Left lung (tissue), 10 donors: Measurements from ENCODE around the gene UBASH3B. TPM values are rescaled to one million over a fixed set of nuclear protein-coding genes. Genes with fewer than 3 reads are reported as not detected.

Experiments used
- ATAC-seq: fragments of 200-7000 bp; cut with Tn5 transposase; one replicate; pipeline ENCODE4 v1.9.1; 2020; ENCODE audit warnings: moderate library complexity
- DNase-seq, 4 donors: peaks; one replicate each; pipeline ENCODE4 v3.0.0-alpha.2; 2013 to 2020
- H3K27ac ChIP-seq, 2 donors: fragments of 200-600 bp; sonication (generic) in 1 of 2; one replicate each; pipeline versions ENCODE4 v1.5.0 to v1.8.0; 2020 to 2021
- H3K27me3 ChIP-seq, 2 donors: fragments of 200-600 bp; sonication (generic) in 1 of 2; one replicate each; pipeline versions ENCODE4 v1.5.0 to v1.8.0; 2020 to 2021
- H3K36me3 ChIP-seq, 2 donors: fragments of 200-600 bp; sonication (generic) in 1 of 2; one replicate each; pipeline versions ENCODE4 v1.5.0 to v1.8.0; 2020 to 2021
- H3K4me1 ChIP-seq, 2 donors: fragments of 200-600 bp; one replicate each; pipeline ENCODE4 v1.8.0; 2021
- H3K4me3 ChIP-seq, 2 donors: fragments of 200-600 bp; sonication (generic) in 1 of 2; one replicate each; pipeline versions ENCODE4 v1.5.0 to v1.8.0; 2020 to 2021; ENCODE audit warnings: mild to moderate bottlenecking in 1 of 2
- H3K9me3 ChIP-seq, 2 donors: fragments of 200-600 bp; sonication (generic) in 1 of 2; one replicate each; pipeline versions ENCODE4 v1.5.0 to v1.8.0; 2020 to 2021
- intact Hi-C, 2 donors: fragments of 100-400 bp; cut with DNase I; formaldehyde crosslinking; loops; one replicate each; pipeline versions ENCODE4 v1.11.2 to v1.14.2; 2022
- polyA plus RNA-seq, 6 donors: library from polyadenylated mRNA; unstranded; fragments of 120-200 nt; gene quantifications; one replicate each; pipeline ENCODE4 v1.2.1, GENCODE V29; 2013; ENCODE audit not compliant: insufficient read length in 6 of 6
- total RNA-seq, 2 donors: library from RNA; stranded (reverse); fragmentation: NEBNext Ultra II Directional; extraction: Animal tissue kit (Norgen Biotek cat#: 25700); gene quantifications; one replicate each; pipeline ENCODE4 v1.2.1, GENCODE V29; 2021
- TF ChIP-seq, protein P1 (sequence below), 2 donors: fragments of 200-600 bp; sonication (generic) in 1 of 2; IDR thresholded peaks; one replicate each; pipeline versions ENCODE4 v1.5.0 to v1.8.0; 2021; ENCODE audit warnings: antibody characterized with exemption in 2 of 2
- donor health status: DM: no; HTN: yes; CAD: no.
- donor health status: DM: no; HTN: no; CAD: no.

The UBASH3B gene
- total and polyA plus RNA-seq, 8 donors: 4.0 to 38.6 (median 5.7) TPM

DNA sequence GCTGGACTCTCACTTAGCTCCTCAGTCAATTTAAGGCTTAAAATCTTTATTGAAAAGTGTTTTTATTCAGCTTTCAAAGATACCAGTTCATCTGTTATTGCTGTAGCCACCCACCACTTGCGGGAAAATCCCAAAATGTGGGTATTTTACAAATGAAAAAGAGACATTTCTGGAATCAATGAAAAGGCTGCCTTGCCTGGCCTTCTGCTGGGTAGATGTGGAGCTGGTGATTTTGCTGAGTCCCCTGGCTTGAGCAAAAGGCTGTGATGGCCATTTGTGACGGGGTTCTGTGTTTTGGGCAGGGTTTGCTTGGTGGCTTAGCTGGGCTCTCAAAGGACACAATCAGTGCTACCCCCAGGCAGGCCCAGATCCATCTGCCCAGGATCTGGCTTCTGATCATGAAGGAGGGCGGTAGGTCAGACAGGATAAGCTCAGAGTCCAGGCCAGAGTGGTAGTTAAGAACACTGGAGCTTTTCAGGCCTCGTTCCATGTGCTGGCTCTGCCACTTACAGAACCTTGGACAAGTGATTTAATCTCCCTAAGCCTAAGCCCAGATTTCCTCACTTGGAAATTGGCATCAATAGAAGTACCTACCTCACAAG lies 36.1 kb downstream of the UBASH3B start:
- DNase-seq: no peak
- H3K36me3 ChIP-seq: no peaks in the 10 kb centered on the region
- no peaks in the 10 kb centered on the region for H3K9me3 ChIP-seq
- peaks cover 5 to 50% of the 10 kb centered on the region in 2 donors for H3K4me1 ChIP-seq
- H3K27ac ChIP-seq: peak overlapping the region; percentile 61 to 86
- no peak for ATAC-seq
- H3K4me3 ChIP-seq: no peak overlapping the region
- TF ChIP-seq, protein P1, sequence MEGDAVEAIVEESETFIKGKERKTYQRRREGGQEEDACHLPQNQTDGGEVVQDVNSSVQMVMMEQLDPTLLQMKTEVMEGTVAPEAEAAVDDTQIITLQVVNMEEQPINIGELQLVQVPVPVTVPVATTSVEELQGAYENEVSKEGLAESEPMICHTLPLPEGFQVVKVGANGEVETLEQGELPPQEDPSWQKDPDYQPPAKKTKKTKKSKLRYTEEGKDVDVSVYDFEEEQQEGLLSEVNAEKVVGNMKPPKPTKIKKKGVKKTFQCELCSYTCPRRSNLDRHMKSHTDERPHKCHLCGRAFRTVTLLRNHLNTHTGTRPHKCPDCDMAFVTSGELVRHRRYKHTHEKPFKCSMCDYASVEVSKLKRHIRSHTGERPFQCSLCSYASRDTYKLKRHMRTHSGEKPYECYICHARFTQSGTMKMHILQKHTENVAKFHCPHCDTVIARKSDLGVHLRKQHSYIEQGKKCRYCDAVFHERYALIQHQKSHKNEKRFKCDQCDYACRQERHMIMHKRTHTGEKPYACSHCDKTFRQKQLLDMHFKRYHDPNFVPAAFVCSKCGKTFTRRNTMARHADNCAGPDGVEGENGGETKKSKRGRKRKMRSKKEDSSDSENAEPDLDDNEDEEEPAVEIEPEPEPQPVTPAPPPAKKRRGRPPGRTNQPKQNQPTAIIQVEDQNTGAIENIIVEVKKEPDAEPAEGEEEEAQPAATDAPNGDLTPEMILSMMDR (IDR thresholded peaks at IDR 0.05): no peak
- intact Hi-C loops: no loop called here
- H3K27me3 ChIP-seq: no peaks in the 10 kb centered on the region

DNA sequence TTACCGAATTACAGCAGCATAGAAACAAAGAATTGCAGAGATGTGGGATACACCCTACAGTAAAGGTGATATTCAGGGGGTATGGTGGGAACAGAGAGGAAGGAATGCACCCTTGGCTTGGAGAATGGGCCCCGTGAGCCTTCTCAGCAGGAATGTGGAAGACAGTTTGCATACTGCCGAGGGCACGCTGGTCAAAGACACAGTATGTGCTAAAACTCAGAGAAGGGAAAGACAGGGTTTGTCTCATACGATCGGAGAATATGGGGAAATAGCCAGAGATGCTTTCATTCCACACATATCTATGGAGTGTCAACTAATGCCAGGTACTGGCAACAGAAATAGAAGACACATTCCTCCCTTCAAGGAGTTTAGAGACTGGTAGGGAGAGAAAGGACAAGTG lies 36.9 kb downstream of the UBASH3B start:
- no peak for ATAC-seq
- no peak for DNase-seq

DNA sequence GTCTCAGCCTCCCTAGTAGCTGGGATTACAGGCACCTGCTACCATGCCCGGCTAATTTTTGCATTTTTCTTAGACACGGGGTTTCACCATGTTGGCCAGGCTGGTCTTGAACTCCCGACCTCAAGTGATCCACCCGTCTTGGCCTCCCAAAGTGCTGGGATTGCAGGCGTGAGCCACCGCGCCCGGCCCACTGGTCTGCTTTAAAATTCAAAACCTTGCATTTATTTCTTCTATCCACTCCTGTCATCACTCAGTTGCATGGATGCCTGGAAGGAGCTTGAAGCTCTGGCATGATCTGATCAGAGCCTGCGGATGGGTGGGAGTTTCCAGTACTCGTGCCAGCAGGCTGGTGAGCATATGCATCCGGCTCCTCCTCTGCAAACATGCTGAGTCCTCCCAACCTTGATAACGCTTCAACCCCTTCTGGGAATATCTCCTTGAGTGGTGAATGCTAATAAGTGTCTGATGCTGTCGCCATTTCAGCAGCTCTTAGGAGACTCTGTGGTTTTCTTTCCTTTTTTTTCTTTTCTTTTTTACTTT lies 39.6 kb downstream of the UBASH3B start:
- intact Hi-C loops: no loop called here
- no peaks in the 10 kb centered on the region for H3K9me3 ChIP-seq
- ATAC-seq (no peak), DNase-seq (no peak)
- peaks cover 5 to 62% of the 10 kb centered on the region in 2 donors for H3K4me1 ChIP-seq
- no peaks in the 10 kb centered on the region for H3K27me3 ChIP-seq
- H3K4me3 ChIP-seq: no peak overlapping the region
- no peak overlapping the region for H3K27ac ChIP-seq
- TF ChIP-seq, protein P1 (IDR thresholded peaks at IDR 0.05): no peak
- H3K36me3 ChIP-seq: no peaks in the 10 kb centered on the region

More for the DNA sequence above, 36.9 kb downstream of the UBASH3B start:
- intact Hi-C loops: no loop called here
- no peaks in the 10 kb centered on the region for H3K9me3 ChIP-seq
- no peaks in the 10 kb centered on the region for H3K27me3 ChIP-seq
- no peaks in the 10 kb centered on the region for H3K36me3 ChIP-seq
- H3K27ac ChIP-seq: peak overlapping the region; percentile 61 to 86
- peaks cover 5 to 58% of the 10 kb centered on the region in 2 donors for H3K4me1 ChIP-seq
- H3K4me3 ChIP-seq: no peak overlapping the region
- TF ChIP-seq, protein P1 (IDR thresholded peaks at IDR 0.05): no peak

DNA sequence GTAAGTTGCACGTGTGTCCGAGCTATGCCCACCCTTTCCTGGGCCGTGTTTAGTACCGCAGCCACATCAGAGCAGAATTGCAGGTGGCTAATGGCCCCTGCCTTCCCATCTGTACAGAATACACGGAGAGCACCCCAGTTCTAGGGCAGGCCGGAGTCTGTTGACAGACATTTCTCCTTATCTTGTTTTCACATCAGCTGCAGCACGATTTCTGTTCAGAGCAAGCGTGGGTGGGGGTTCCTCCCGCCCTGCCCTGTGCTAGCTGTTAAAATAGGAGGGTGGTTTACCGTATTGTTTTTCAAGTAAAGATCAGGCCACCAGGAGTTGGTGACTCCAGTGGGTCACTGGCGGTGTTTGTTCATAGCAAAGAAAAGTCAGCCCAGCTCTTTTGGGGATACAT lies 41.1 kb downstream of the UBASH3B start:
- TF ChIP-seq, protein P1 (IDR thresholded peaks at IDR 0.05): no peak
- intact Hi-C loops: no loop called here
- peaks cover 3 to 47% of the 10 kb centered on the region in 2 donors for H3K4me1 ChIP-seq

DNA sequence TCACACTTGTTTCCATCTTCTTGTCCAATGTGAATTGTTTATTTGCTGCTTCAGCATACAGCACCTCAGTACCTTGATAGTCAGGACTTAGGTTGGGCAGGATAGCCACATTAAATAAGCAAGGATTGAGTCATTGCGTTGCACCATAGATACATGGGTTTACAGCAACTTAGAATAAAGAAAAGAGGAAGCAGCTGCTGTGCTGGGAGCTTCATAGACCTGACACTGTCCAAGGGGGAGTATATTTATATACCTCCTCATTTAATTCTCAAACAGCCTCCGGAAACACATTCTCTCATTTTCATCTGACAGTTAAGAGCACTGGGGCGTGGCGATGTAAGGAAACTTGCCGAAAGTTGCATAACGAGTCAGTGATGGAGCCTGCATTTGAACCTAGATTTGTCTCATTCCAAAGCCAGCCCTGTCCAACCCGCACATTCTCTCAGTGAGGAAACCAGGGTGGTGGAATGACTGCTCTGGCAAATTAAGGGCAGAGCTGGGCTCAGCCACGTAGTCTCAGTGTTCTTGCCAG lies 42.2 kb downstream of the UBASH3B start:
- Histone ChIP-seq H3K36me3 (no peaks in the 10 kb centered on the region), H3K4me3 (no peak overlapping the region), H3K9me3 (no peaks in the 10 kb centered on the region), H3K27me3 (no peaks in the 10 kb centered on the region), H3K4me1 (peaks cover 0 to 37% of the 10 kb centered on the region in 2 donors), H3K27ac (peak overlapping the region in 1 of 2 donors; percentile 82)
- intact Hi-C loops: no loop called here
- ATAC-seq (peak; percentile 82), DNase-seq (no peak)
- TF ChIP-seq, protein P1 (IDR thresholded peaks at IDR 0.05): no peak

More for the DNA sequence above, 41.1 kb downstream of the UBASH3B start:
- DNase-seq (no peak), ATAC-seq (peak; percentile 42)
- no peaks in the 10 kb centered on the region for H3K27me3 ChIP-seq
- no peak overlapping the region for H3K4me3 ChIP-seq
- H3K27ac ChIP-seq: peak overlapping the region in 1 of 2 donors; percentile 82
- H3K9me3 ChIP-seq: no peaks in the 10 kb centered on the region
- no peaks in the 10 kb centered on the region for H3K36me3 ChIP-seq
